ENCODE measurements around the gene DAAM1.

The DAAM1 gene

GRCh38 chr14:59362513-59362912, 174.0 kb downstream of the DAAM1 start:
- DNase-seq (ENCODE audit: low spot score), result no peak

DNA sequence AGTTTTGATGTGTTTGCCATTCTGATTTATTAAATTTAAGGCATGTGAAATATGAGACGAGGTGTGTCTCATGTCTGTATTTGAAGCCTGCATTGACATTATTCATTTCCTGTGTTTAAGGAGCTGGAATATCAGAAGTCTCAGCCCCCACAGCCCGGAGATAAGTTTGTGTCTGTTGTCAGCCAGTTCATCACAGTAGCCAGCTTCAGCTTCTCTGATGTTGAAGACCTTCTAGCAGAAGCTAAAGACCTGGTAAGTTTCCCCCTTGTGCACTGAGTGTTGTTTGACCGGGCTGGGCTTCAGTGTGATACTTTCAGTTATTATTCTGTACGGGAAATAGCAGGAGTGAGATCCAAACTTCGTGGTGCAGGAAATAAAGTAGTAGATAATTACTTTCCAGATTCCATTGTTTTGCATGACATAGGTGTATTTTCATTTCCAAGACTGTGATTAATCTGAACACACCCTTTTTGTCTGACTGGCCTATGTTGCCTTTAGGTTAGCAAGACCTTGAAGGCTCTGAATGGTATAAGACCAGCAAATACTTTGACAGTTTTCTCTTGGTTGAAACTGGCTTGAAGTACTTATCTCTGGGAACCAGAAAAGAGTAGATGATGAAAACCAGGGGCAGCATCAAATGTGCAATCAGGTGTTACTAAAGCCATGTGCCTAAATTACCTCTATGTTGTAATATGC, 175.2 kb downstream of the DAAM1 start:
- DNase-seq (ENCODE audit: low spot score), result no peak

DNA sequence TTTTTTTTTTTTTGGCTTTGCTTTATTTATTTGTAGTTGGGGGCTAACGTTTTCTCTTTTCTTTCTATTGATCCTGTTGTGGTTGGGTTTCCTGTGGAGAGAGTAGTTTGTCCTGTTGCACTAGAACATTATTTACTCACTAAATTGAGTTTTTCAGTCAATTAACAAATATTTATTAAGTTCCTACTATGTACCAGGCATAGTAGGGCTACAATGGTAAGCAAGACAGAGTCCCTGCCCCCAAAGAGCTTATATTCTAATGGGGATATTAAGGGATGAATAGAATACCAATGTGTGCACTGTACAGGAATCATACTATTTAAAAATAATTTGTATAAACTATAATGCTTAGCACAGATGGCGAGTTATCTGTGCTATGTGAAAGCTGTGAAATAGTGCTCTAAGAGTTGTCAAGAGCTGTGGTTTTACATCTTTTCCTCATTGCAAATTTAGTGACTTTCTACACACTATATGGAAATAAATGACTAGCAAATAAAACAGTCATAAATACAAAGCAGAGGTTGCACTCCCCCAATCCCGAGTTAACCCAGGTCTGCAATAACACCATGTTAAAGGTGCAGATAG, 181.8 kb downstream of the DAAM1 start:
- no peak for DNase-seq (ENCODE audit: low spot score)

GRCh38 chr14:59371771-59372170, 183.3 kb downstream of the DAAM1 start:
- no peak for DNase-seq (ENCODE audit: low spot score)

DNA sequence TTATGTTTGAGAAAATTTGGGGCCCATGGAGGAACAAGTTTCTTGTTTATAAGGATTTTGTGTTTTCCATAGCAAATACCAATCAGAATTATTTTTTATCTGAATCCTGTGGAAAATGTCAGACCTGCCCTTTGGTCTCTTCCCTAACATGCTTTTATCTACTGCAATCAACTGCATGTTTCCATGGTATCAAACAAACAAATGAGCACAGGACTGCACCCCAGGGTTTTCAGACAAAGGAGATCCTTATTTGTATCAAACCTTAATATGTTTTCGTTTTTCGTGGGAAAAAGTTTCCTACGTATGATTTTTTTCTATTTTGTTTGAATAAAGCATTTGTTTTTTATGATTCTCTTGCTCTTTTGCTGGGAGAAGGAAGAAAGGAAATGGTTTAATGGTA, 185.6 kb downstream of the DAAM1 start:
- no peak for DNase-seq (ENCODE audit: low spot score)

GRCh38 chr14:59376686-59377085, 188.2 kb downstream of the DAAM1 start:
- no peak for DNase-seq (ENCODE audit: low spot score)

DNA sequence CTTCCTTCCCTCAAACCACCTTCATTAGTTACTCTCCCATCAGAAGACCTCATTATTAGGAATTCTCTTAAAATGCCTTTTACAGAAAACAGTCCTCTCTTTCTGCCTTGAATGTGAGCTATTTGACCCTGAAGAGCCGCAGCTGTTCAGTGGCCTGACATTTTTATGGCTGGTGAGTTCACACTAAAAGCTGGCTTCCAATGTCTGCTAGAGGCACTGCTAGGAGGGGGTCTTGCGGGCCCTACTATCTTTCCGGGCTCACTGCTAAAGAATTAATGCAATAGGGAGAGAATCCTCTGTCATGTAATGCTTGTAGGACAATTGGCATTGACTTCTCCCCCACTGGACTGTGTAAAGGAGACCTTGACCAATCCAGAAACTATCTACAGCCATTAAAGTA, 189.0 kb downstream of the DAAM1 start:
- DNase-seq (ENCODE audit: low spot score), result no peak

DNA sequence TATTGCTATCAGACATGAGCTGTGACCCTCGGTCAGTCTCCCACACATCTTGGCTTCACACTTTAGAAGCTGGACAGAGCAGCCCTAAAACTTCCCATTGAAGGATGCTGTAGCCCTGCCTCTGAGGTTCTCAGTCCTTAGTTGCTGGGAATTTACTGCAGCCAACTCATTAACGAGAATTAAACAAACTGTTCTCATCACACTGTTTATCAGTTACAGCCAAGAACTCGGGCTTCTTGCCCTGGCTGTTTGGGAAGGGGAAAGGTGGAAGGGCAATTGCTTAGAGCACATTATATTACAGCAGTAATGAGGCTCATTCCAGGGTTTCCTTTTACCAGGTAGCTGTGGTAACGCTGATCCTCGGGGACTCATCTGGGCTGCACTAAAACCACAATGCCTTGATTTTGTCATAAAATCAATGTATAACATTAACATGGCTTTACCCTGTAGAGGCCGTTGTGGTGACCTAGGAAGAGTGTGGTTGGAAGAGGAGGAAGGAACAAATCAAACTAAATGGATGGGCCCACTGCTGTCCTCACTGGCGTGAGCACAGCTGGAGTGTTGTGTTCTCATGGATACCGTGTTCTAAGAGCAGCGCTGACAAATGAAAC, 189.6 kb downstream of the DAAM1 start:
- DNase-seq (ENCODE audit: low spot score), result no peak

GRCh38 chr14:59389936-59390335, 201.5 kb downstream of the DAAM1 start:
- DNase-seq (ENCODE audit: low spot score), result no peak

DNA sequence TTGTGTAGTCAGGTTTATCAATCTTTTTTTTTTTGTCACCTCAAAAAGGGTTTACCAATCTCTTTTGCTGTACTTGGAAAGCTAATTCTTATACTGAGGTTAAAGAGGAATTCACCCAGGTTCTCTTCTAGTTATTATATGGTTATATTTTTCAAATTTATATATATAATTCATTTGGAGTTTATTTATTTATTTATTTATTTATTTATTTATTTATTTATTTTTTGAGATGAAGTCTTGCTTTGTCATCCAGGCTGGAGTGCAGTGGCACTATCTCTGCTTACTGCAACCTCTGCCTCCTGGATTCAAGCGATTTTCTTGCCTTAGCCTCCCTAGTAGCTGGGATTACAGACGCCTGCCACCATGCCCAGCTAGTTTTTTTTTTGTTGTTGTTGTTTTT, 202.9 kb downstream of the DAAM1 start:
- no peak for DNase-seq (ENCODE audit: low spot score)

- no peak for DNase-seq (ENCODE audit: low spot score)
Observed at GRCh38 chr14:59394268-59394667, 205.8 kb downstream of the DAAM1 start.

- DNase-seq (ENCODE audit: low spot score), result no peak
Observed at GRCh38 chr14:59395672-59396071, 207.2 kb downstream of the DAAM1 start.

DNA sequence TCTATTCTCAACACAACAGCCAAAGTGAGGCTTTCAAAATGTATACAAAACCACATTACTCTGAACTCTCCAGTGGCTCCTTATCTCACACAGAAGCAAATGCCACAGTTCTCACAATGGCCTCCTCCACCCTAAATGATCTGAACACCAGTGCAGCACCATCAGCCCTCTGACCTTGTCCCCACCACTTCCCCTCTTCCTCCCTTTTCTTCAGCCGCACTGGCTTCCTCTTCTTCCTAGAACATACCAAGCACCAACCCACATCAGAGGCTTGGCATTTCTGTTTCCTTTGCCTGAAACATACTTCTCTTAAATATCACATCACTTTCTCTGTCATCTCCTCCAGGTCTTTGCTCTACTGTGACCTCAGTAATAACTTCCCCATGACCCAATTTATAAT, 210.4 kb downstream of the DAAM1 start:
- no peak for DNase-seq (ENCODE audit: low spot score)

DNA sequence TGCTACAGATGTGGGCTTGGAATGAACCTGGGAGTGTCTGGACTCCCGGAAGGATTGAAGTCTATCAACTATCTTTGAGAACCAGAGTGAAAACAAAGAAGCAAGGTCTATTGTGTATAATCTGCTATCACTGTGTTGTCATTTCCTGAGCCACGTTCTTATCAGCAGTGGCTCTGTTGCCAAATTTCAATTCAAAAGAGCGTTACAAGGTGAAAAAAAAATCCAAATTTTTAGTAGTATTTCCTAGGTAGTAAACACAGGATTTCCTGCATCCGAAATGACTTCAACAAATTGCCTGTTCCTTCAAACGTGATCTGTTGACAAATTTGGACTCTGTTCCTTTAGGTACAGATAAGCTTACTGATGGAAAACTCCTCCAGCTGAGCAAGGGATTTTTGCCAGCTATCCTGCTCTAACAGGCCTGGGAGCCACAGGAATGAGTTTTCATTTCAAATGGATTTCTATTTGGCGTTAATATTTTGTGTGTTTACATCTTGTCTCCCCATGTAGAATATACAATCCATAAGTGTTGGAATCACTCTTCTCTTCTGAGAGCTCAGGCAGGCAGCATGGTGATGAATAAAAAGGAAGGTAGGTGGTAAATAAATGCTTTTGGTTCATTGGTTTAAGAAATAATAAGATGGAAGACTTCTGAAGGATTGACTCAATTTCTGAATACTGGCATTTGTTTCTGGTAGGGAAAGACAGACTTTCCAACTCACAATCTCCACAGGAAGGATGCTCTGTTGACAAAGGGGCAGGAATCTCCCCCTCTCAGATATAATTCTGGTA, 218.2 kb downstream of the DAAM1 start:
- DNase-seq (ENCODE audit: low spot score), result no peak

DNA sequence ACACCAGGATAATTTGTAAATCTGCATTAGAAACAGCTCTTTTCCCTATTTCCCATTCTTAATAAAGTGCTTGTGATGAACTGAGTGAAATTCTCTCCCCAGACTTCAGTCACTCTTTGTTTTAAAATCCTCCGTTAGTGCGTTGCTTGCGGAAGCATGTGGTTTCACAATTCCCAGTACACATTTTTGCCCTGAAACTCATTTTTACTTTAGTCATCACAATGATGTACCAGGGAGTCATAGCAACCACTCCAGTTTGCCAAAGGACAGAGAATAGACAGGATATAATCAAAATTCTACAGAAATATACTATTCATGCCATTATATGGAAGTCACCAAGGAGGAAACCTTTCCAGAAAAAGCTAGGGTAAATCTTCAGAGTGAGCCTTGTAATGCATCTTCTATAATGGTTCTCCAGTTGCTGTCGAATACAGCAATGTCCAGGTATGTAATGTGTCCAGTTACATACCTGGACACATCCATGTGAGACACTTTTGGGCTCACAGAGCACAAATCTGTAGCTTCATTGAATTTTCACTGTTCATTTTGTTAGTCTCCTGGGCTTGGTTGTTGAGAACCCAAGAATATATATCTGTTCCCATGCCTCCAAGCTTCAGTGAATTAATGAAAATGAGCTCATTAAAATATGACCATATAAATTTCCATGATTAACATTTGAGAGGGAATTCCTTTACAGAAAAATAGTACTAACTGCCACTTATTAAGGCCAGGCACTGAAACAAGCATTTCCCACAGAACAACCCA, 219.0 kb downstream of the DAAM1 start:
- DNase-seq (ENCODE audit: low spot score), result no peak

DNA sequence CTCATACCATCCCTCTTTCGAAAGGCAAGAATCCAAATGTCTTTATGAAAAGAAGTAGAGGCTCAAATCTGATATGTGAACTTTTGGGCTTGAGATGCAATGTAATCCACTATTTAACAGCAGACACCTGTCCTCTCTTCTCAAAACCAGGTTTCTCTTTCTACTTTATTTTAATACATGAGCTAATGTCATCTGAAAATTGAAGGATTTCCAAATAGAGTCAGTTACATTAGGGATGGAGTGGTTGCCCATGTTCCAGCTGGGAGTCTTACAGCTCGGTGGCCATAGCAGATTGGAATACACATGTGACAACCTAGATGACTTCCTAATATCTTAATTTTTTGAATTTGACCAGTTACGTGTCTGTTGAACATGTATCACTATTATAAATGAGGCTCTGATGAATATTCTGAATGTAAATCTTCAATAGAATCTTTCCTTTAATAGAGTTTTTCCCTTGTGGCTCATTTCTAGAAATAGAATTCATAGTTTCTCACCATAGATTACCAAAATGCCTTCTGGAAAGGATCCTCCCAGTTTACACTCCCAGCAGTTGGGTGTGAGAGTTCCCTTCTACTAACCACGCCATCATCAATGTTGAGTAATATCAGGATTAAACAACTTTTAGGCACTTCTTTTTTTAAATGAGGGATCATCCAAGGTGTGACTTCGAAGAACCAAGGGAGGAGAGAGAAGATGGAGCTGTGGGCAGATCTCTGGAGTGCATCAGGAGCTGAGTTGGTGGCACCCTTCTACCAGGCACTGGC, 227.6 kb downstream of the DAAM1 start:
- DNase-seq (ENCODE audit: low spot score), result no peak

- DNase-seq (ENCODE audit: low spot score), result no peak
Observed at GRCh38 chr14:59417311-59417710, 228.8 kb downstream of the DAAM1 start.

- no peak for DNase-seq (ENCODE audit: low spot score)
Observed at GRCh38 chr14:59419303-59419702, 230.8 kb downstream of the DAAM1 start.

Data from LoVo (cell line).